Astrocyte (in vitro differentiated cells and primary cell): ENCODE measurements around the gene SMG5. TPM values are rescaled to one million over a fixed set of nuclear protein-coding genes. Genes with fewer than 3 reads are reported as not detected.

Source experiments
- DNase-seq: peaks from one replicate; pipeline ENCODE4 v3.0.0-alpha.2; 2010; ENCODE audit warnings: low read depth
- FAIRE-seq: peaks from 2 replicates; lab custom pipeline; 2011; peaks lifted over from hg19 to GRCh38; lab: Jason Lieb, UNC
- H2AFZ ChIP-seq: 2 replicates; pipeline ENCODE4 v1.6.0; 2012; ENCODE audit warnings: low read depth, low read length, inconsistent platforms
- H3K27ac ChIP-seq: 2 replicates; pipeline ENCODE4 v1.5.1; 2011; ENCODE audit warnings: low read depth, low read length, inconsistent platforms
- H3K27me3 ChIP-seq: 2 replicates; pipeline ENCODE4 v1.6.0; 2011; ENCODE audit warnings: low read length, inconsistent platforms; ENCODE audit not compliant: insufficient read depth
- H3K36me3 ChIP-seq: 2 replicates; pipeline ENCODE4 v1.5.1; 2011; ENCODE audit warnings: low read length, inconsistent platforms; ENCODE audit not compliant: insufficient read depth
- H3K4me1 ChIP-seq: 2 replicates; pipeline ENCODE4 v1.5.1; 2011; ENCODE audit warnings: low read length, inconsistent platforms; ENCODE audit not compliant: insufficient read depth
- H3K4me2 ChIP-seq: 2 replicates; pipeline ENCODE4 v1.6.0; 2012; ENCODE audit warnings: low read length, inconsistent platforms
- H3K4me3 ChIP-seq: 2 replicates; pipeline ENCODE4 v1.5.1; 2011; ENCODE audit warnings: low read depth, mild to moderate bottlenecking, low read length, inconsistent platforms; ENCODE audit not compliant: insufficient read depth
- H3K79me2 ChIP-seq: 2 replicates; pipeline ENCODE4 v1.6.0; 2012; ENCODE audit warnings: mild to moderate bottlenecking, low read length, inconsistent platforms; ENCODE audit not compliant: insufficient read depth
- H3K9ac ChIP-seq: 2 replicates; pipeline ENCODE4 v1.6.0; 2012; ENCODE audit warnings: mild to moderate bottlenecking, low read length, inconsistent platforms
- H3K9me3 ChIP-seq: 2 replicates; pipeline ENCODE4 v1.5.1; 2012; ENCODE audit warnings: low read depth, mild to moderate bottlenecking, low read length, inconsistent platforms; ENCODE audit not compliant: insufficient read depth
- H4K20me1 ChIP-seq: 2 replicates; pipeline ENCODE4 v1.6.0; 2012; ENCODE audit warnings: low read length, inconsistent platforms; ENCODE audit not compliant: insufficient read depth
- H3K27ac Mint-ChIP-seq: one replicate; pipeline ENCODE4 v1.8.0; 2021; ENCODE audit warnings: mild to moderate bottlenecking, mixed read lengths; ENCODE audit not compliant: unreplicated experiment
- H3K27me3 Mint-ChIP-seq: one replicate; pipeline ENCODE4 v1.8.0; 2021; ENCODE audit warnings: low read depth, mixed read lengths; ENCODE audit not compliant: unreplicated experiment
- H3K36me3 Mint-ChIP-seq: one replicate; pipeline ENCODE4 v1.8.0; 2021; ENCODE audit warnings: low read depth, mixed read lengths; ENCODE audit not compliant: unreplicated experiment
- H3K4me1 Mint-ChIP-seq: one replicate; pipeline ENCODE4 v1.8.0; 2021; ENCODE audit warnings: low read depth, mixed read lengths; ENCODE audit not compliant: unreplicated experiment
- H3K4me3 Mint-ChIP-seq: one replicate; pipeline ENCODE4 v1.8.0; 2021; ENCODE audit warnings: mild to moderate bottlenecking, moderate library complexity, mixed read lengths; ENCODE audit not compliant: unreplicated experiment
- H3K9me3 Mint-ChIP-seq: one replicate; pipeline ENCODE4 v1.8.0; 2021; ENCODE audit warnings: mild to moderate bottlenecking, mixed read lengths; ENCODE audit not compliant: unreplicated experiment
- EZH2 ChIP-seq: IDR thresholded peaks from 2 replicates; pipeline ENCODE4 v1.6.1; 2012; ENCODE audit warnings: mild to moderate bottlenecking, low read length, inconsistent platforms; ENCODE audit not compliant: insufficient read depth
- total RNA-seq: library from RNA; stranded (reverse); gene quantifications from 2 replicates; pipeline ENCODE4 v1.2.1, GENCODE V29; 2021
- TF ChIP-seq, protein P1 (sequence below): IDR thresholded peaks from 2 replicates; pipeline ENCODE4 v1.5.1; 2011; ENCODE audit warnings: low read depth, mild to moderate bottlenecking, inconsistent platforms, low read length, moderate library complexity; ENCODE audit not compliant: insufficient read depth

The SMG5 gene
- total RNA-seq, 1 donor from 2014 or later = 81.4 TPM

DNA sequence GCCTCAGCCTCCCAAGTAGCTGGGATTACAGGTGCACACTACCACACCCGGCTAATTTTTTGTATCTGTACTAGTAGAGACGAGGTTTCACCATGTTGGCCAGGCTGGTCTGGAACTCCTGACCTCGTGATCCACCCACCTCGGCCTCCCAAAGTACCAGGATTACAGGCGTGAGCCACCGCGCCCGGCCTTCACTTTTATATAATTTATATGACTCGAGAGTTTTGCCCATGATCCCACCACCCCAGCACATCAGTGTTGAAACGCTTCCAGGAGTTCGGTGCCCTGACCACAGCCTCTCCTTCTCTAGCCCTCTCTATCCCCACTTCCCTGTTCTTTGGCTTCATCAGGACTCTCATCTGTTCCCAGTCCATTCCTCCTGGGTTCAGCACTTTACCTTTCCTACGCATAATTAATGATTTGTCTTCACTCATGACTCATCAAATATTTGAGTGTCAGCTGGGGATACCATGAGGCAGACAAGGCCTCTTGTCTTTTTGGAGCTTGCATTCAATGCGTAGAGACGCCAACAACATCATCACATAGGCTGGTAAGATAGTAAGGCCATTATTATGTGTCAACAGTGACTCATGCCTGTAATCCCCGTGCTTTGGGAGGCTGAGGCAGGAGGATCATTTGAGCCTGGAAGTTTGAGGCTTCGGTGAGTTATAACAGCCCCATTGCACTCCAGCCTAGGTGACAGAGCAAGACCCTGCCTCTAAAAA, 68.4 kb downstream of the SMG5 start:
- peak overlapping the region; percentile 41 for H3K27ac Mint-ChIP-seq
- H3K27me3 Mint-ChIP-seq = no peaks in the 10 kb centered on the region
- DNase-seq (peak; percentile 86), FAIRE-seq (no peak)
- H3K9me3 Mint-ChIP-seq = no peaks in the 10 kb centered on the region
- peaks cover 20% of the 10 kb centered on the region for H3K36me3 Mint-ChIP-seq
- TF ChIP-seq EZH2 = no peak
- TF ChIP-seq, protein P1, sequence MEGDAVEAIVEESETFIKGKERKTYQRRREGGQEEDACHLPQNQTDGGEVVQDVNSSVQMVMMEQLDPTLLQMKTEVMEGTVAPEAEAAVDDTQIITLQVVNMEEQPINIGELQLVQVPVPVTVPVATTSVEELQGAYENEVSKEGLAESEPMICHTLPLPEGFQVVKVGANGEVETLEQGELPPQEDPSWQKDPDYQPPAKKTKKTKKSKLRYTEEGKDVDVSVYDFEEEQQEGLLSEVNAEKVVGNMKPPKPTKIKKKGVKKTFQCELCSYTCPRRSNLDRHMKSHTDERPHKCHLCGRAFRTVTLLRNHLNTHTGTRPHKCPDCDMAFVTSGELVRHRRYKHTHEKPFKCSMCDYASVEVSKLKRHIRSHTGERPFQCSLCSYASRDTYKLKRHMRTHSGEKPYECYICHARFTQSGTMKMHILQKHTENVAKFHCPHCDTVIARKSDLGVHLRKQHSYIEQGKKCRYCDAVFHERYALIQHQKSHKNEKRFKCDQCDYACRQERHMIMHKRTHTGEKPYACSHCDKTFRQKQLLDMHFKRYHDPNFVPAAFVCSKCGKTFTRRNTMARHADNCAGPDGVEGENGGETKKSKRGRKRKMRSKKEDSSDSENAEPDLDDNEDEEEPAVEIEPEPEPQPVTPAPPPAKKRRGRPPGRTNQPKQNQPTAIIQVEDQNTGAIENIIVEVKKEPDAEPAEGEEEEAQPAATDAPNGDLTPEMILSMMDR = no peak
- Histone ChIP-seq H3K36me3 (peaks cover 3% of the 10 kb centered on the region), H4K20me1 (peaks cover 6% of the 10 kb centered on the region), H3K9ac (peak overlapping the region; percentile 26), H3K27ac (peak overlapping the region; percentile 99), H3K4me3 (peak overlapping the region; percentile 16), H3K9me3 (no peaks in the 10 kb centered on the region), H3K4me2 (peak overlapping the region; percentile 95), H3K79me2 (peaks cover 22% of the 10 kb centered on the region), H3K27me3 (no peaks in the 10 kb centered on the region), H3K4me1 (peaks cover 13% of the 10 kb centered on the region), H2AFZ (no peak overlapping the region)
- H3K4me3 Mint-ChIP-seq = peak overlapping the region; percentile 72
- H3K4me1 Mint-ChIP-seq = peaks cover 4% of the 10 kb centered on the region

DNA sequence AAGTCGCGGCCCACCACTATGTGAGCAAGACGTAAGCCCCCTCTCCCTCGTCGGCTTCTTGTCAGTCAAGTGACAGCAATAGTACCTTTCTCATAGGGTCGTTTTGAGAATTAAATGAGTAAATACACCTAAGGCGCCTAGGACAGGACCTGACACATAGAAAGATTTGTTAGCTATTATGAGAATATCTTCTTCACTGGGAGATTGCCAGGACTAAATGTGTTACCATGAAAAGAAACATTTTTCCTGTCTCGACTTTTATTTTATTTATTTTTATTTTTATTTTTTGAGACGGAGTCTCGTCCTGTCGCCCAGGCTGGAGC, 69.0 kb downstream of the SMG5 start:
- Histone ChIP-seq H3K27me3 (no peaks in the 10 kb centered on the region), H4K20me1 (peaks cover 6% of the 10 kb centered on the region), H3K4me1 (peaks cover 13% of the 10 kb centered on the region), H3K4me2 (peak overlapping the region; percentile 95), H3K9me3 (no peaks in the 10 kb centered on the region), H3K9ac (peak overlapping the region; percentile 98), H3K79me2 (peaks cover 20% of the 10 kb centered on the region), H3K36me3 (peaks cover 3% of the 10 kb centered on the region), H2AFZ (peak overlapping the region; percentile 96), H3K27ac (peak overlapping the region; percentile 99), H3K4me3 (peak overlapping the region; percentile 92)
- FAIRE-seq = no peak
- no peaks in the 10 kb centered on the region for H3K27me3 Mint-ChIP-seq
- peak overlapping the region; percentile 99 for H3K27ac Mint-ChIP-seq
- no peak for DNase-seq
- no peaks in the 10 kb centered on the region for H3K9me3 Mint-ChIP-seq
- TF ChIP-seq EZH2 = no peak
- TF ChIP-seq, protein P1 = no peak
- peaks cover 4% of the 10 kb centered on the region for H3K4me1 Mint-ChIP-seq
- H3K36me3 Mint-ChIP-seq = peaks cover 25% of the 10 kb centered on the region
- peak overlapping the region; percentile 91 for H3K4me3 Mint-ChIP-seq
